NT2/D1 (cell line): ENCODE measurements around the gene WDR35.

Experiments
- SUZ12 ChIP-seq: IDR thresholded peaks from 2 replicates; pipeline ENCODE4 v1.6.1; 2011; ENCODE audit not compliant: insufficient read length, insufficient read depth; ENCODE audit errors: extremely low read depth
- YY1 ChIP-seq: IDR thresholded peaks from 2 replicates; pipeline ENCODE4 v1.6.1; 2011; ENCODE audit not compliant: insufficient read length, insufficient read depth

- TF ChIP-seq SUZ12 = no peak
- TF ChIP-seq YY1 = no peak
Observed at GRCh38 chr2:19888831-19889230, 101.1 kb downstream of the WDR35 start.
